ENCODE data around the gene SETD3. TPM values are rescaled to one million over a fixed set of nuclear protein-coding genes. Genes with fewer than 3 reads are reported as not detected.

Gene SETD3
- total RNA-seq, 6 experiments from 2014 or later = 24.7 to 42.0 (median 28.8) TPM

DNA sequence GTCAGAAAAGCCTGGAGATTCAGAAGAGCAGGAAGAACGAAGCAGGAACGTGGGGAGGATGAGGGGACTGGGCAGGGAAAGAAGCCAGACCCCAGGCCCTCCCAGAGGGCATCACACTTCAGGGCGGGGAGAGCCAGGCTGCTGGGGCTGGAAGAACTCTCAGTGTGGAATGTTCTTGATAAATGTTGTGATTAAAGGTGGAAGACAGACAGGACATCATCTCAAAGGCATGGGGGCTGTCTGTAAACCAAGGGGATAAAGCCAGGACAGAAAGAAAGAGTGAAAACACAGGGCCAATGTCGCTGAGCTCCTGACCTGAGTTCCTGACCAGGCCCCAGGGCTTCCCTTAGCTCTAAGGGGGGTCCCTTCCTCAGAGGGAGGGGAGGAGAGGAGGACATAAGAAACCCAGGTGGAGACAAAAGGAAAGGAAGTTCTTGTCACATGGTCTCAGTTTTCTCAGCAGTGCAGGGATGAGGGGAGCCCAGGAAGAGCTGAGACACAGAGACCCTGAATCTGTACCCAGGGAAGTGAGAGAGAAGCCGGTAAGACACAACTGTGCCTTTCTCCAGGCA, 56.3 kb downstream of the SETD3 start:
- ATAC-seq = peak in 2 of 4 donors; percentile 11 to 17
- no peak for TF ChIP-seq POLR2A (IDR thresholded peaks at IDR 0.05)
- TF ChIP-seq, protein P1, sequence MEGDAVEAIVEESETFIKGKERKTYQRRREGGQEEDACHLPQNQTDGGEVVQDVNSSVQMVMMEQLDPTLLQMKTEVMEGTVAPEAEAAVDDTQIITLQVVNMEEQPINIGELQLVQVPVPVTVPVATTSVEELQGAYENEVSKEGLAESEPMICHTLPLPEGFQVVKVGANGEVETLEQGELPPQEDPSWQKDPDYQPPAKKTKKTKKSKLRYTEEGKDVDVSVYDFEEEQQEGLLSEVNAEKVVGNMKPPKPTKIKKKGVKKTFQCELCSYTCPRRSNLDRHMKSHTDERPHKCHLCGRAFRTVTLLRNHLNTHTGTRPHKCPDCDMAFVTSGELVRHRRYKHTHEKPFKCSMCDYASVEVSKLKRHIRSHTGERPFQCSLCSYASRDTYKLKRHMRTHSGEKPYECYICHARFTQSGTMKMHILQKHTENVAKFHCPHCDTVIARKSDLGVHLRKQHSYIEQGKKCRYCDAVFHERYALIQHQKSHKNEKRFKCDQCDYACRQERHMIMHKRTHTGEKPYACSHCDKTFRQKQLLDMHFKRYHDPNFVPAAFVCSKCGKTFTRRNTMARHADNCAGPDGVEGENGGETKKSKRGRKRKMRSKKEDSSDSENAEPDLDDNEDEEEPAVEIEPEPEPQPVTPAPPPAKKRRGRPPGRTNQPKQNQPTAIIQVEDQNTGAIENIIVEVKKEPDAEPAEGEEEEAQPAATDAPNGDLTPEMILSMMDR (IDR thresholded peaks at IDR 0.05) = no peak
- Histone ChIP-seq H3K27me3 (no peaks in the 10 kb centered on the region), H3K4me3 (no peak overlapping the region), H3K36me3 (peaks cover 0 to 4% (median 2%) of the 10 kb centered on the region in 4 donors), H3K9me3 (no peaks in the 10 kb centered on the region), H3K4me1 (peaks cover 0 to 8% (median 4%) of the 10 kb centered on the region in 4 donors), H3K27ac (no peak overlapping the region)
- WGBS (ENCODE audit: insufficient coverage, low coverage, low lambda C conversion rate, missing lambda C conversion rate) = 80% methylated on average over 3 of the region's 5 CpGs
- DNase-seq = no peak
- intact Hi-C loops (cut with DNase I) = no loop called here

DNA sequence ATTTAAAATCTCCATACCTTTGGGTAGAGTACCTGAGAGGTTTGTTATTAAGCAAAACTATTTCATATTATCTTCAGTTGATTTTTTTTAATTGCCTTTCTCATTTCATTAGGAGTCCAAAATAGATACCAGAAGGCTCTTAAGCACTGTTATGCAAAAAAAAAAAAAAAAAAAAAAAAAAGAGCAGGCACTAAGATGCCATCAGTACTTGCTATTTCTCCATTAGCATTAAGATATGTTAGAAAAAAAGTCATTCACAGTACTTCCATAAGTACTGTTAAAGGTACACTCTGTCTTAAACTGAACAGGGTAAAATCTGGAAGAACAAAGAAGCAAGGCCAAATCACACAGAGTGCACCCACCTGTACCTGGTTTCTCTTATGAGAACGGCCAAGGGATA, 57.2 kb downstream of the SETD3 start:
- intact Hi-C loops (cut with DNase I) = no loop called here

DNA sequence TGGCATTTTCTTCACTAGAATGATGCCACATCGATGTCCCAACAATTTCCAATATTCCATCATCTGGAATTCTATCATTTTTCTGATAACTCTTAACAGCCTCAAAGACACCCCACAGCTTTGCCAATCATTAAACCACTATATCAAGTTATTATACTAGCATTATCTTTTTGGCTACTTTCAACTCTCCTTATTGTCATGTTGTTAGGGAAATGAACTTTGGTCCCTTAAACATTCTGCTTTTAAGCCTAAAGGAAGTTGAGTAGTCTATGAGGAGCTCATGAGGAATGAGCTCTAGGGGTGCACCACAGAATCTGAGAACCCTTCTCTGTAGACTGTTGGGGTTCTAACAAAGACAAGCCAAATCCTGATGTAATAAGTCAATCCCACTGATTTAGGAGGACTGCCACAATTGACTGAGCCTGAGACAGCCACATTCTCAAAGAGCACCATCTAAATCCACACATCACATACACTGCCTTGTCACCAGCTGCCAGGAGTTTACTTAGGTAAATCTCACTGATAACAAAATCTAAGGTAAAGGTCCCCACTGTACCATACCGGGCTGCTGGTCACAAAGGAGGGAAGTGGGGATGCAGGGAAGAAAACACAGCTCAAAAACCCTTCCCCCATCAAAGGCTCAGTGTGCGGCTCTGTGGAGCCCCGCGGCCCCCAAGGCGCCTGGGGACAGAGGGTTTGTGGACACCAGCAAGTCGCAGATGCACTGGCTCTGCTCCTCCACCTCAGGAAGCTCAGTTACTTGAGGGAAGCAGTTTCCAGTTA, 58.2 kb downstream of the SETD3 start:
- H3K27me3 ChIP-seq = no peaks in the 10 kb centered on the region
- H3K27ac ChIP-seq = no peak overlapping the region
- H3K4me1 ChIP-seq = peaks cover 0 to 8% (median 4%) of the 10 kb centered on the region in 4 donors
- WGBS (ENCODE audit: insufficient coverage, low coverage, low lambda C conversion rate, missing lambda C conversion rate) = 83% methylated on average over 7 of the region's 7 CpGs
- TF ChIP-seq, protein P1 (IDR thresholded peaks at IDR 0.05) = no peak
- no peak for TF ChIP-seq POLR2A (IDR thresholded peaks at IDR 0.05)
- no peak for DNase-seq
- no peaks in the 10 kb centered on the region for H3K9me3 ChIP-seq
- peaks cover 0 to 4% (median 2%) of the 10 kb centered on the region in 4 donors for H3K36me3 ChIP-seq
- no peak overlapping the region for H3K4me3 ChIP-seq
- peak; percentile 50 to 71 (median 63) for ATAC-seq
- intact Hi-C loops (cut with DNase I) = no loop called here

More for the DNA sequence above, 57.2 kb downstream of the SETD3 start:
- no peaks in the 10 kb centered on the region for H3K27me3 ChIP-seq
- H3K36me3 ChIP-seq = peaks cover 0 to 4% (median 2%) of the 10 kb centered on the region in 4 donors
- no peak overlapping the region for H3K27ac ChIP-seq
- WGBS (ENCODE audit: insufficient coverage, low coverage, low lambda C conversion rate, missing lambda C conversion rate) = 100% methylated on average over 1 of the region's 1 CpG
- DNase-seq (no peak), ATAC-seq (no peak)
- no peak for TF ChIP-seq POLR2A (IDR thresholded peaks at IDR 0.05)
- TF ChIP-seq, protein P1 (IDR thresholded peaks at IDR 0.05) = no peak
- H3K4me3 ChIP-seq = no peak overlapping the region
- peaks cover 0 to 8% (median 4%) of the 10 kb centered on the region in 4 donors for H3K4me1 ChIP-seq
- no peaks in the 10 kb centered on the region for H3K9me3 ChIP-seq

DNA sequence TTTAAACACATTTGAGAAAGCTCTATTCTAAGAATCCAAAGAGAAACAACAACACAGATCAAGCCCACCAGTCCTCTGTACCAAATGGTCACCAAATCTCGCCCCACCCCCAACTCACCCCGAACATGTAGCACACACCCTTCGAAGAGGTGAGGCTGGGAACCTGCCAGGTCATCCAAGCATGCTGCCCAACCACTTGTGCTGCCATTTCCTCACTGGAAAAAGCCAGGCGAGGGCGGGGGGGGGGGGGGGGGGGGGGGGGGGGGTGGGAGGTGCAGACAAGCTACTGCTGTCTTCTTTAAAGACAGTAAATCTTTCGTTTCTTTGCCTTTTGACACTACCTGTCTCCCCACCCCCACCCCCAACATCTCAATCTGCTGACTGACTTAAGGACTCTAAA, 59.9 kb downstream of the SETD3 start:
- no peak for TF ChIP-seq POLR2A (IDR thresholded peaks at IDR 0.05)
- TF ChIP-seq, protein P1 (IDR thresholded peaks at IDR 0.05) = no peak
- H3K4me3 ChIP-seq = no peak overlapping the region
- no peaks in the 10 kb centered on the region for H3K9me3 ChIP-seq
- 85% methylated on average over 3 of the region's 6 CpGs for WGBS (ENCODE audit: insufficient coverage, low coverage, low lambda C conversion rate, missing lambda C conversion rate)
- H3K36me3 ChIP-seq = peaks cover 0 to 5% (median 2%) of the 10 kb centered on the region in 4 donors
- H3K4me1 ChIP-seq = peaks cover 0 to 8% (median 4%) of the 10 kb centered on the region in 4 donors
- ATAC-seq = no peak
- H3K27ac ChIP-seq = no peak overlapping the region
- no peaks in the 10 kb centered on the region for H3K27me3 ChIP-seq
- intact Hi-C loops (cut with DNase I) = no loop called here
- DNase-seq = no peak

All from right lobe of liver (tissue), 6 donors.